ENCODE data around the gene FAM171A1.

The FAM171A1 gene

DNA sequence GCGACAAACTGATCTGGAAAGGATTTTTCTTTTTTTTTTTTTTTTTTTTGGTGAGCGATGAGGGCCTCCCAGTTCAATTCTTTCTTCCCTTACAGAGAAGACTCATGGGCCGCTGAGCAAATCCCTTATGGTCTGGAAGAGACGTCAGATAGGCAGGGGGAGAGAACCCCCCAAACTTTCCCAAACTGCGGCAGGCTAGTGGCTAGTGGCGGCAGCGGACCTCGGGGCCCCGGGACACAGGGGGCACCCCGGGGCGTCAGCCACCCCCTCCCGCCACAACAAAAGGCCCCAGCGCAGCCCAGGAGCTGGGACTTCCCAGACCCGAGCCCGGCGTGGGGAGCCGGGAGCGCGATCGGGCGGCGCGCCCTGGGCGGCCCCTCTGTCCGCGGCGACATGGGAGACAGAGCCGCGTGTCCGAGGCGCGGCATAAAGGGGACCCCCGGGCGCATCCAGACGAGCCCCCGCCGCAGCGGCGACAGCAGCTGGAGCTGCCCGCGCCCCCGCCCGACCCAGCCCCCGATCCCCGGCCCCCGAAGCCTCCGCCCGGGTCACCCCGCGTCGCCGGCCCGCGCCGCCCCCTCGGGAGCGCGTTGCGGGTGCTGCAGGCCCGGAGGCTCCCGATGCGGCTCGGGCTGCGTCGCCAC lies 755 bp downstream of the FAM171A1 start:
- DNase-seq = no peak

DNA sequence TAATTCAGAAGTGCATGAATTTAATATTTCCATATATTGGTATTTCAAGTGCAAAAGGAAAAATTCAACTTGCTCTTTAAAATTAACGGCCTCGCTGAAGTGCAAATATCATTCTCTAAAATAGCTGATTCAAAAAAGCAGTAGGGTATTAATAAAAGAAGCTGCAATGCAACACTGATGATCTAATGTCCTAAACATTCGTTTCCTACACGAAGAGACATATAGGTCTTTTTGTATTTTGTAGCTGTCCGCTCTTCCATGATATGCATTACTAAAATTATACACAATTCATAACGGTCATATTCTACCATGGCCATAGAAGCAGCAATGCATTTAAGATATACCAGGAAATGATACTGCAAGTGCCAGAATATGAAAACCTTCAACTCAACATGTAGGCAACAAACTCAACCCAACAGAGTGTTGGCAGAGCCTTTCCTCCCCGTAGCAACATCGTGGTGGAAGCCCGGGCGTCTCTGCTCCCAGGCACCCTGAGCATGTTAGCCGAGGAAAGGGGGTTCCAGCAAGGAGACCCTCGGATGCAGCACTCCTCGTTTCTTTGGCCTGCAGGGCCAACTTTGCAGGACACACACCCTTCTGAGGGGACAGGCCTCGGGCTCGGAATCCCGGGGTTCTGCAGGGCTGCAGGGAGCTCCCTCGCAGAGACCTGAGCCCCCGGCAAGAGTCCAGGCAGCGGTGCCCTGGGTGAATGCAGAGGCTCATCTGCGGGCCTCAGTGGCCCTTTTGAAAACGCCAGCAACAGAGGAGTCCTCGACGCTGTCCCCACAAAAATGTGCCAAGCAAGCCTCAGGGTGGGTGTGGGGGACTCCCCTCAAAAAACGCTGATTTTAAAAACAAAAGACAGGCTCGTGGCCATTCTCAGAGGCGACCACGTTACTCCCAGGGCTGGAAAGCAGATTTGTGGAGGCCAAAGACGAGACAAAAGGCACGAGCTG lies 1.6 kb downstream of the FAM171A1 start:
- no peak for DNase-seq

DNA sequence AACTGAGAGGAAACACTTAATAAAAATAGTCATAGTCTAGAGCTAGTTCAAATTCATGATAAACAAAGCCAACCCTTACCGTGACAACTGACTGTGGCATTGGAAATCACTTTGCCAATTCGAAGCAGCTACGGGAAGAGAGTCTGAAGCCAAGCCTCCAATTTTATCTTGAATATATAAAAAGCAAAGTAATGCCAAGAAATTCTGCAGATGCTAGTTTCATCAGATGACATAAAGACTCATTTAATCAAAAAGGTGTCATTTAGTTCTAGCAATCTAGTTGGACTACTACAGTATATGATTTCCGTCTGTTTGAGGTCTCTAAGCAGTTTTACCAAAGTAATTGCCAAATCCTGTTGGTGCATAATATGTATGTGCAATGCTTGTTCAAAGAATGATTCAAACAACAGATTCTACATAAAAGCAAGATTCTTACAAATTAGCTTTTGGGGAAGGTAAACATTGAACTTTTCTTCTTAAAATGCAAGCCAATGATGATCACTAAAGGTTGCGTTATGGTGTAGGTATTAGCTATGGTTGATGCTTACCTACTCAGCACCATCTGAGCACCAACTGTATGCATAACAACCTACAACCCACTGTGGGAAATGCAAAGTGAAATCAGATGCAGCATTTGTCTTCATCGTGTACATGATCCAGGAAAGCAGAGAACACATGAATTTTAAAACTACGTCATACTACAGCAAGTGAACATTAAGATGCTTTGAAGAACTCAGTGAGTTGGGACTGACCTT lies 2.8 kb downstream of the FAM171A1 start:
- DNase-seq = no peak

DNA sequence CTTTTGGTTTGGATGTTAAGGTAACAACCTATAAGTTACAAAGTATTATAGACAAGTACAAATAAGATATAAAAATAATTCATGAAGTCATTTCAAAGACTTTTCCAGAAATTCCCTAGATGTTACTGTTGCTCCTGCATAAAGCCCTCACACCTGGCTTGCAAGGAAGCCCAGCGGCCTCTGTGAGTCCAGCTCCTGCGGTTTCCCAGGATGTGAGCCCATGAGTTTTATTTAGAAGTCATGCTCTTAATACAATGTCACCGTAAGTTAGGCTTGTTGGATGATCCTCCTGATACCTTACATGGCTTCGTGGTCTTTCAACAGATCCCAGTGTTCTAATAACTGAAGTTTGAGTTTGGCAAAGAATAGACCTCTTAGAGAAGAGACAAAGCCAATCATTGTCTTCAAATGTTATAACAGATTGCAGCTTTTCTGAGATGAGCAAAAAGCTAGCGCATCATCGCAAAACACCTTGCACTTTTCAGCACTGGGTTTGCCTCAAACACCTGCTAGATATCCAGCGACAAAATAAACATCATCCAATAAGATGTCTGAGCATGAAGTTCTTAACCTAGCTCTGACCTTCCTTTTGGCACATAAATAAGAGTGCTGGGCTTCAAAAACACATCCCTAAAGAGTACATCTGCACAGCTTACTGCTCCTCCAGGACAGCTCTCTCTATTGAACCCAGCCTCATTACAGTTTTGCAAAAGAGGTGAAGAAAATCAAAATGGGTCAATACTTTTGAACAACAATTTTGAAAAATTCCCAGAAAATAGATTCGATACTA lies 3.6 kb downstream of the FAM171A1 start:
- DNase-seq = no peak

DNA sequence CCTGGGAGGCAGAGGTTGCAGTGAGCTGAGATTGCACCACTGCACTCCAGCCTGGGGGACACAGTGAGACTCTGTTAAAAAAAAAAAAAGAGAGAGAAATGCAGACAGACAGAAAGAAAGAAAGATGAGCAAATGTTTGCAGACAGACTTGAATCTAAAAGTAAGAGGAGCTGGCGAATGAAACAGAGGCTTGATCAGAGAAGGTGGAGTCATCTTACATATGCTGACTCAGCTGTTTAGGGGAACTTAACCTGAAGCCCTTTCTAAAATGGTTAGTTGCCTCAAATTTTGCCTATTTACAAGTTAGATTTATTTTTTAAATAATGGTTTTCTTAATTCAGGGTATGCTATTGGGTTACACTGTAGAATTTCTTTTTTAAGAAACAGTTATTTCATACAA lies 5.4 kb downstream of the FAM171A1 start:
- no peak for DNase-seq

DNA sequence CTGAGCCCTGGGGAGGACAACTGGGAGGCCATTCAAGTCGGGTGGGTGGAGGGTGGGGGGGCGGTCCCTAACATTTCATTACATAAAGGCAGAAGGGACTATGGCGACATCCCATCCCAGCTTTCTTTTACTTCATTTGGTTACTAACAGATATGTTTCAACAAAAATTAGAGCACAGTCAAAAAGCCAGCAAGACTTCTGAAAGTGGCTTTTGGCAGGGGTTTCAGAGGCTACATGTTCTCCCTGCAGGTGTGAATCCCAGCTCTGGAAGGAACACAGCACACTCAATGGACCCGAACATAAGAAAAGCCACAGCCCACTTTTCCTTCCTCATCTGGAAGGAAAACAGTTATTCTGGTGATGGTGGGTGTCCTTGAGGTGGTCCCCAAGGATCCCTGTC lies 7.1 kb downstream of the FAM171A1 start:
- no peak for DNase-seq

DNA sequence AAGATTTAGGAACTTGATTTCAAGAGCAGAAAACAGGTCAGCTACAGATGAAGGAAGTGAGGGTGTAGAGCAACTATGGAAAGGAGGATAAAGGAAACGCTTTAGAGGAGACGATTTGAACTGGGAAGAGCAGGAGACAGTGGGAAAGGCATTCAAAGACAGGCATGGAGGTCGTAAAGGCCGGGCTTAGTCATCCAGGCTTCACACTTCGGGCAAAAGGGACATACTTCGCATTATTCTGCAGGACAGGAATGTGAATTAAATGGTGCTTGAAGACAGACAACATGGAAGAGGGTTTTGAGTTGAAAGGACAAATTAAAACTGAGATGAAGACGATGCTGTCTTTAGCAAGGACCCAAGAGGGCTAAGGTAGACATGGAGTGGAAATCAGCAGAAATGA lies 8.1 kb downstream of the FAM171A1 start:
- no peak for DNase-seq

DNA sequence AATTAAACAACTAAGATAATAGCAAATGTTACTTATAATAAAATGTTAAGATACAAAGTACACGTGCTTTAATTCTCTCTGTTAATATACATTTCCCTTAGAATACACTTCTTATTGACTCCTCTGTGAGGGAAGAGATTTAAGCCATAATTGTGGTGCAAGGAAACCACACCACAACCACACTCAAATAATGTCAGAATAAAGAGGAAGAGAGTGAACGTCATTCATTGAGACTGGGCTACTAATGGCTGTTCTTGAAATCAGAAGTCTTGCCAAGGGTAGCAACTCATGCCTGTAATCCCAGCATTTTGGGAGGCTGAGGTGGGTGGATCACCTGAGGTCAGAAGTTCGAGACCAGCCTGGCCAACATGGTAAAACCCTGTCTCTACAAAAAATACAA lies 10.0 kb downstream of the FAM171A1 start:
- no peak for DNase-seq

DNA sequence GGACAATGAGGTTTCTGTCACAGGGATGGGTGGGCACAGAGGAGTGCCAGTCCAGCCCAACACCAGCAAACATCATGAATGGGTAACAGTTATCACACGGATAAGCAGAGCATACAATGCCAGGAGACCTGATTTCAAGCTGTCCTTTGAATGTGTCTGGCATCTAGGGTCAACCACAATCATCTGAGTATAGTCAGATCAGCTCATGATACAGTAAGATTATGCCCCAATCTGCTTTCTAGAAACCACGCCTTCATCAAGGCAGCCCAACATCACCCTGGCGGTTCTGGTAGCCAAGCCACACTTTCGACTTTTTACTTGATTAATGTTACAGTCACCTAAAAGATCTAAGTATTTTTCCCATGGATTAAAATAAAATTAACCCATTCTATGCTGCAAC lies 10.5 kb downstream of the FAM171A1 start:
- DNase-seq = no peak

DNA sequence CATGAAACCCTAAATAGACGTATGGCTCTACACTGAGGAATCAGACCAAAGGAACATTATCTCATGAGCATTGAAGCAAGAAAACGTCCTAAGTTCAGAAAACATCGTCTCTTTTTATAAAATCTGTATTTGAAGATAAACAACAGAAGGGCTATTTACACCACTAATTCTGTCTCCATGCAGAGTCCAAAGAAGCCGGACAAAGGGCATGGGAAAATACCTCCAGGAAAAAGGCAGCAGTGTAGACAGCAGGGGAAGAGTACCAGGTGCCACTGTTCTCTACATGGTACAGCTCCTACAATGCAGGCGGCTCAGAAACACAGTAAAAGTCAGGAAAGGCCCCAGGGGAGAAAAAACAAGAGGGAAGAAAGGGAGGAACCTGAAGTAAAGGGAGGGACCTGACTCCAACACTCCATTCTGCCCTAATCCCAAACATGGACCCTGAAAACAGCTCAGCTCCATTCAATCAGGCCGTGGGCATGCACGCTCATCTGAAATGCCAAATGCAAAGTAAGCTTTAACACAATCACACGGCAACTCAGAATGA lies 17.5 kb downstream of the FAM171A1 start:
- no peak for DNase-seq

DNA sequence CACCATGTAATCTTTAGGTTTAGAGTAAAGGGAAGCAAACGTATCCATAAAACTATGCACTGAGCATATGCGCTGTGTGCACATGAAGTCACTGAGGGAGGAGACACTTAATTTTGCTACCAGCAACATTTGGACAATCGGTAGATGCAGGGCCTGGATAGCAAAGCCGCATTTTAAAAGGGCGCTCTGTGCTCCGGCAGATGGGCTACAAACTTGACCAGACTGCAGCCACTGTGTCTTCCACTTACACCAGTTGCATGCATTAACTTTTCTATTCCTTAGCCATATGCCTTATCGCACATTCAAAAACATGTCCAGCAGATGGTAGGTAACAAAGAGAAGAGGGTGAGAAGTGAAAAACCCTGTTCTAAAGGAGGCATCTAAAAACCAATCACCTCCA lies 18.3 kb downstream of the FAM171A1 start:
- no peak for DNase-seq

DNA sequence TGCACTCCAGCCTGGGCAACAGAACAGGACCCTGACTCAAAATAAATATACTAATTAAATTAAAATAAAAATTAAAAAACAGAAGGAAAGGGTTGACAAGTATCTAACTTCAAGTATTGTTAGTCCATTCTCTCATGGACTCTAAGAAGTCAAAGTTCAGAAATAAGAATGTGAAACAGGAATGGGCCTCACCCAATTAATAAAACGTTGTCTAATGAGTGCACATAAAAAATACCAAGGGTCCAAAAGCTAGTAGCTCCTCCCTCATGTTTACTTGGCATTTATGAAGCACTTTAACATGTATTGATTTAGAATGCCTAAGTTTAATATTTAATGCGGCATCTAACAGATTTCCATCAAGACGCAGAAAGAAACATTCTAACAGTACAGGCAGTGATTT lies 18.9 kb downstream of the FAM171A1 start:
- no peak for DNase-seq

DNA sequence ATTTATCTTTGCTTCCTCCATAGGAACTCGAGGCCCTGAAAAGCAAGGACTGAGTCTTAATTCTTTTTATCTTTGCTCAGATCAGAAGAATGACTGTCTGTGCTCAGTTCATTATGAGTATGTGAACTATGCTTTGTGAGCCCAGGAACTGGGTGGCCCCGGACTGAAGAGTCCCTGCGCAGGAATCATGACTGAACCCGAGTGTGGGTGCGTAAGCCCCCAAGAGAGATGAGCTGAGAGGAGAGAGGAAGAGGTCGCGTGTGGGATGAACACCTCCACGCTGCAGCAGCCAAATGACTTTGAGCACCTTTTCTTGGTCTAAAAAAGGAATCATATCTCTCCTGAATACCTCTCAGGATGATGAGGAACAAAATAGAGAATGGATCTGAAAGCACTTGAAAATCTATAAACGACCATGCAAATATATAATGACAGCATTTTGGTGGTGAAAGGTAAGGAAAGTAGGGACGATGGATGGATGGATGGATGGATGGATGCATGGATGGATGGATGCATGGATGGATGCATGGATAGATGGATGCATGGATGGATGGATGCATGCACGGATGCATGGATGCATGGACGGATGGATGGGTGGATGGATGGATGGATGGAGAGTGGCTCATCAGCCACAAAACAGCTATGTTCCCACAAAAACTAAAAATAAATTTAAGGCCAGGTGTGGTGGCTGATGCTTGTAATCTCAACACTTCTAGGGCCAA lies 19.8 kb downstream of the FAM171A1 start:
- DNase-seq = no peak

DNA sequence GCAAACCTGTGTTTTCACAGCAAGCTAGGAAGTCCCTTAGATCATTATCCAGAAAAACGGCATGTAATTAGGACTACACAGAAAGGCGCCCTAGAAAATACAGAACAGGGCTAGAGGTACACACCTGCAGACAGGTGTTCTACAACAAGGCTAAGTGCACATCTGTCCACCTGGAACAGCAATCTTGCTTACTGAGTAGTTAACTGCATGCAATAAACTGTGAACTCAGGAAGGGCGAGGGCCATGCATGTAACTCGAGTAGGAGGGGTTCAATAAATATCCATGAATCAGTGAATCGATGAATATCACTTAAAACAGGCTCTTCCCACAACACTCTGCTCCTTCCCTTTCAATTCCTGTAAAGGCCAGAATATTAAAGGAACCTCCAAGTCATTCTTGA lies 22.0 kb downstream of the FAM171A1 start:
- no peak for DNase-seq

DNA sequence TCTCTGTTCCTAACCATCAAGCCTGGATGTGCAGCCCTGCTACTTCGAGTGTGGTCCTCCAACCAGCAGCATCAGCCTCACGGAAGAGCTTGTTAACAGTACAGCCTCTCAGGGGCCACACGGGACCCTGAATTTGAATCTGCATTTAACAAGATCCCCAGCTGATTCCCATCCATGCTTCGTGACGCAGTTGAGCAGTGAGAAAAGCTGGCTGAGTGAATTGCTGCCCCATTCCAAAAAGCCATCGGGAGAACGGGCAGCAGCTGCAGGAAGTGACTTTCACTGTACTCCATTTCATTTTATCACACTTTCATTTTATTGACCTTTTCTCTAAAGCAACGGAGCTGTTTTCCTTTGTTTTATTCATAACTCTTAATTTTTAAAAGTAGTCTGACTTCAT lies 22.5 kb downstream of the FAM171A1 start:
- DNase-seq = no peak

DNA sequence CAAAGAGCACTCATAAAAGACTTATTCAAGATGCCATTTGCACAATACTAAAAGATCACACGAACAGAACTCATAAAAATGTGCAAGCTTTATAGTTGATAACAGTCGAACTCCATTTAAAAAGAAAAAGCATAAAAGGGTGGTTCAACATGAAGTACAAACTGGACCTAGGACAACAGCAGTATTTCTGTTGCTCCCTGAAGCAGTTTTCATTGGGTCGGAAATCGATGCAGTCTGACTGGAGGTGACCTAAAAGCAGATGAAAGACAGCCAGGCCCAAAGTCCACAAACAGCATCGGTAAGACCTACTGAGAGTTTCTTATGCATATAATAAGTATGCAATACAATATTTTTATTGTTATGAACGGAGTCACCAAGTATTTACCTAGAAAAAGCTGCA lies 23.9 kb downstream of the FAM171A1 start:
- DNase-seq = no peak

DNA sequence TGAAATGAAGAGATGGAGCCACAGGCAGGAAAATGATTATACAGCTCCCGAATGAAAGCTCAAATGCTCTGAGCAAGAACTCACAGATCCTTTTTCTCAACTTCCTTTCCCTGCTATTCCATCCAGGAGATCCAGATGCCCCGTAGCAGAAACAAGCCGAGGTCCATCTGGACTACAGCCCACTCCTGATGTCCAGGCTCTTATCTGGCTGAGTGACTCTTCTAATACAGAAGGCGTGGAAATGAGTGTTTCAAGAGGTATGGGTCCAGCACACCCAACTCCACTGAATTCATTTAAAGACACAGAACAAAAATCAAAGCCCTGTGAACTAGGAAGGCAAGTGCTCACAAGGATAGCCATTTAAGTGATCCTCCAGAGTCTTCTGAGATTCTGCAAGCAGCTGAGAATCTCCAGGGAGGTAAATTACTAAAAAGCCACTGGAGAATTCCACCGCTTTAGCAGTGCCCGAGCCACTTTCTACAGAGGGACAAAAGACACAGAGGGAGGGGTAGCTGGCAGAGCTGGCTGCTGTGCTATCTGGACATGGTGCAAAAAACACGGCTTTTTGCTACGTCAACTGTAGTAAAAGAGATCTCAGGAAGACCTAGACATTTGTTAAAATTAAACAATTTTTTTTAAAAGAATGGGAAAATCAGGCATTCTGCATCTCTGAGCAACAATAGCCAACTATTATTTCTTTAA lies 24.5 kb downstream of the FAM171A1 start:
- DNase-seq = no peak

DNA sequence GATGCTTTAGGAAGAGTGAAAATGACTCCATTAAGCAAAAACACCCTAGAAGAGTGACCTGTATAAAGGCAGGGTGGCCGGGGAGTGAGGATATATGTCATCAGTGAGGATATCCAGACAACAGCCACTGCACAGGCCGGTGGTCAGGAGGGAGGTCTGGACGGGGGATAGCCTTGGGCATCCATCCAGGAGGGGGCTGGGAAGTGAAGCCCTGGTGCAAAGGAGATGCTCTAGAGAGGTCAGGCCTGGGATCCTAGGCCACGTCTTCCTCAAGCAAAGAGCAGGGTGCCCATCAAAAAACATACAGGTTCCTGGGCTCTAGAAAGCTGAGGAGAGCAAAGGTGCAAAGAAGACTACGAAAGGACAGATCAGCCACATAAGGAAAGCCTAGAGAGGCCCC lies 25.6 kb downstream of the FAM171A1 start:
- DNase-seq = no peak

DNA sequence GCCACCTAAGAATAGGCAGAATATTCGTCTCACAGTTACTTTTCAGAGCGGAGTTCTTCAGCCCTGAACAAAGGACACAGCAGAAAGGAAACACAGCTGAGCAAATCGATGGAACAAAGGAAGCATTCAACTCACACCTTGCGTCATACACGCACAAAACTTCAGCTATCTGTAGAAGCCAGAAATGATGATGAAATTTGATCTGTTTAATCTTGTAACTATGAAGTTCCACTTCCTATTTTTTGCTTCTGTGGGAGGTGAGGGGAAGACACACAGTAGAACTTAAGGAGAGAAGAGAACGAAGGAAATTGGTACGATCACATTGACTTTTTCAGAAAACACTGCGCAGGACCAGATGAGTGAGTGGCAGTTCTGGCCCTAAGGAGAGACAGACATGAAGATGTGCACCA lies 26.2 kb downstream of the FAM171A1 start:
- no peak for DNase-seq

DNA sequence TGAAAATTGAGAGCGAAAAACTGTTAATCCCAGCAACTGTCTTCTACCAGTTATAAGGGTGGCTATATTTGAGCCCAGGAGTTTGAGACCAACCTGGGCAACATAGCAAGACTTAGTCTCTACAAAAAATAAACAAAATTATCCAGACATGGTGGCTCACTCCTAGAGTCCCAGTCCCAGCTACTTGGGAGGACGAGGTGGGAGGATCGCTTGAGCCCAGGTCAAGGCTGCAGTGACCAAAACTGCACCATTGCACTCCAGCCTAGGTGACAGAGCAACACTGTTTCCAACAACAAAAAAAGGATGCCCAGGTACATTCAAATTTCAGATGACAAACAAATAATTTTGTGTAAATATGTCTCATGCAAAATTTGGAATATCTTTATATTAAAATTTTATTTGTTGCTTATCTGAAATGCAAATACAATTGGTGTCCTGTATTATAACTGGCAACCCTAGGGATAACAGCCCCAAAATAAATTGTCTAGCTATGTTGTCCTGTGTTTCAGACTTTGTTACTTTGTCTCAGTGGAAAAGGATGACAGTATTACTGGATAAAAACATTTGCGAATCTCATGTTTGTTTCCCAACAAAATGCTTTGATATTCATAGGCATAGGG lies 26.7 kb downstream of the FAM171A1 start:
- DNase-seq = no peak

DNA sequence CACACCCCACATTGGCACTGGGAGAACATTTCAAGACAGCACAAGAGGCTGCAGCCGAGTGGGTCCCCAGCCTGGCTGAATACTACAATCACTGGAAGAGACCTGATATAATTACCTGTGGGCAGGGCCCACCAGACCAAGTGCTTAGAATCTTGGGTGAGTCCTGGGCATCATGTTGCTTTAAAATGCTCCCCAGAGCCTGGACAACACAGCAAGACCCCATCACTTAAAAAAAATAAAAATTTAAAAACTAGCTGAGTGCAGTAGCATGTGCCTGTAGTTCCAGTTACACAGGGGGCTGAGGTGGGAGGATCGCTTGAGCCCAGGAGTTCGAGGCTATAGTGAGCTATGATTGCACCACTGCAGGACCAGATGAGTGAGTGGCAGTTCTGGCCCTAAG lies 28.1 kb downstream of the FAM171A1 start:
- no peak for DNase-seq

Measured in NCI-H2029 treated with DMSO at 0.1 percent for 48 hours (cell line).